Sciatic nerve (tissue), 2 donors: ENCODE data around the gene ROR1. TPM values are rescaled to one million over a fixed set of nuclear protein-coding genes. Genes with fewer than 3 reads are reported as not detected.
A peak's percentile ranks its signal among the peaks of the same experiment; 100 is the strongest.
"Not testable (repeated sequence)": the region's sequence is repeated elsewhere in the genome, so short reads cannot be mapped to it uniquely, and the experiment has no call there.

Experiments used
- ATAC-seq: fragments of 200-7000 bp; cut with Tn5 transposase; one replicate; pipeline ENCODE4 v1.9.1; 2020; ENCODE audit warnings: mild to moderate bottlenecking, moderate library complexity
- DNase-seq: peaks from one replicate; pipeline ENCODE4 v3.0.0-alpha.2; 2020; ENCODE audit warnings: low spot score
- intact Hi-C: fragments of 100-400 bp; cut with DNase I; formaldehyde crosslinking; loops from one replicate; pipeline ENCODE4 v1.14.2; 2022
- total RNA-seq: library from RNA; stranded (reverse); fragmentation: NEBNext Ultra II Directional; extraction: Animal tissue kit (Norgen Biotek cat#: 25700); gene quantifications from one replicate; pipeline ENCODE4 v1.2.1, GENCODE V29; 2021
- donor health status: DM: no; HTN: no; CAD: no.
- donor health status: DM: no; HTN: no; CAD: no.

ROR1 gene
- total RNA-seq, 1 donor from 2014 or later = 16.7 TPM

GRCh38 chr1:64092851-64093371, 319.1 kb downstream of the ROR1 start:
- intact Hi-C loops = no loop called here
- DNase-seq (no peak), ATAC-seq (peak; percentile 79)

GRCh38 chr1:64093941-64094340, 320.1 kb downstream of the ROR1 start:
- intact Hi-C loops = no loop called here
- DNase-seq (no peak), ATAC-seq (no peak)

GRCh38 chr1:64095832-64096231, 322.0 kb downstream of the ROR1 start:
- intact Hi-C loops = no loop called here
- no peak for DNase-seq
- no peak for ATAC-seq

- no peak for DNase-seq
- no peak for ATAC-seq
- intact Hi-C loops = no loop called here
Measured at GRCh38 chr1:64097859-64098258, 324.0 kb downstream of the ROR1 start.

GRCh38 chr1:64098436-64098835, 324.6 kb downstream of the ROR1 start:
- DNase-seq (no peak), ATAC-seq (no peak)
- intact Hi-C loops = no loop called here

GRCh38 chr1:64098846-64099582, 325.2 kb downstream of the ROR1 start:
- DNase-seq (no peak), ATAC-seq (peak; percentile 43)
- intact Hi-C loops = no loop called here

- ATAC-seq = peak; percentile 49
- no peak for DNase-seq
- intact Hi-C loops = no loop called here
Measured at GRCh38 chr1:64100791-64101190, 327.0 kb downstream of the ROR1 start.

GRCh38 chr1:64104585-64104984, 330.8 kb downstream of the ROR1 start:
- intact Hi-C loops, ATAC-seq: not testable (repeated sequence)

GRCh38 chr1:64107118-64107519, 333.3 kb downstream of the ROR1 start:
- DNase-seq (no peak), ATAC-seq (no peak)
- intact Hi-C loops = no loop called here

More at GRCh38 chr1:64104585-64104984, 330.8 kb downstream of the ROR1 start:
- not testable (repeated sequence) for DNase-seq

- intact Hi-C loops = no loop called here
- DNase-seq = no peak
- no peak for ATAC-seq
Measured at GRCh38 chr1:64107632-64108031, 333.8 kb downstream of the ROR1 start.

GRCh38 chr1:64110924-64111777, 337.3 kb downstream of the ROR1 start:
- intact Hi-C loops = no loop called here

GRCh38 chr1:64111787-64112186, 338.0 kb downstream of the ROR1 start:
- DNase-seq (no peak), ATAC-seq (no peak)
- intact Hi-C loops = no loop called here

More at GRCh38 chr1:64110924-64111777, 337.3 kb downstream of the ROR1 start:
- ATAC-seq (no peak), DNase-seq (no peak)

- intact Hi-C loops = no loop called here
- ATAC-seq (no peak), DNase-seq (no peak)
Measured at GRCh38 chr1:64112281-64112680, 338.5 kb downstream of the ROR1 start.

- ATAC-seq (no peak), DNase-seq (no peak)
- intact Hi-C loops = no loop called here
Measured at GRCh38 chr1:64114012-64114525, 340.3 kb downstream of the ROR1 start.

- ATAC-seq (no peak), DNase-seq (no peak)
- intact Hi-C loops = no loop called here
Measured at GRCh38 chr1:64116537-64116936, 342.7 kb downstream of the ROR1 start.

- ATAC-seq (no peak), DNase-seq (no peak)
- intact Hi-C loops = no loop called here
Measured at GRCh38 chr1:64117492-64117891, 343.7 kb downstream of the ROR1 start.

GRCh38 chr1:64121766-64122385, 348.1 kb downstream of the ROR1 start:
- no peak for ATAC-seq
- no peak for DNase-seq
- intact Hi-C loops = no loop called here

- DNase-seq (no peak), ATAC-seq (no peak)
- intact Hi-C loops = no loop called here
Measured at GRCh38 chr1:64122588-64122987, 348.8 kb downstream of the ROR1 start.

- ATAC-seq = no peak
- intact Hi-C loops = no loop called here
- DNase-seq = no peak
Measured at GRCh38 chr1:64124704-64125440, 351.1 kb downstream of the ROR1 start.
